ENCODE measurements around the gene GNS. TPM values are rescaled to one million over a fixed set of nuclear protein-coding genes. Genes with fewer than 3 reads are reported as not detected.

Gene GNS
- polyA plus RNA-seq, 2 of the 4 experiments (the other 2 are of a cell fraction), result 54.3 to 109 TPM

GRCh38 chr12:64678835-64679234 lies 80.4 kb downstream of the GNS start:
- ChIA-PET POLR2A (interaction anchor here (1.4 to 2.1 kb wide), 2 partner anchors 8 to 69 kb away, joined by 4 to 6 read pairs; no protein-coding TSS in a partner anchor), CTCF (interaction anchor here (0.8 to 11.7 kb wide), 4 partner anchors 14 to 130 kb away, joined by 3 to 112 read pairs (median 34); partner anchors contain the start of gene RASSF3)
- H3K27ac ChIP-seq, result peak overlapping the region; percentile 86 to 92
- no peaks in the 10 kb centered on the region for H3K9me3 ChIP-seq
- WGBS (ENCODE audit: missing lambda C conversion rate), result 73% methylated on average over 5 of the region's 5 CpGs
- DNase-seq (ENCODE audit: low read depth in 1 of 2, low spot score in 1 of 2) (no peak), FAIRE-seq (no peak), ATAC-seq (no peak)
- H3K4me1 ChIP-seq, result peaks cover 95% of the 10 kb centered on the region
- TF ChIP-seq KDM1A (IDR thresholded peaks at IDR 0.05; ENCODE audit: low read depth) (0 out of 2 replicates have a peak, but pooled peaks have one; percentile 16), FOXS1 (CRISPR knock-in tag; IDR thresholded peaks at IDR 0.05) (no peak), ZFP36 (IDR thresholded peaks at IDR 0.05; ENCODE audit: borderline replicate concordance, partially characterized antibody) (peak; percentile 34)
- H3K4me2 ChIP-seq, result peak overlapping the region; percentile 94
- H3K4me3 ChIP-seq, result no peak overlapping the region

DNA sequence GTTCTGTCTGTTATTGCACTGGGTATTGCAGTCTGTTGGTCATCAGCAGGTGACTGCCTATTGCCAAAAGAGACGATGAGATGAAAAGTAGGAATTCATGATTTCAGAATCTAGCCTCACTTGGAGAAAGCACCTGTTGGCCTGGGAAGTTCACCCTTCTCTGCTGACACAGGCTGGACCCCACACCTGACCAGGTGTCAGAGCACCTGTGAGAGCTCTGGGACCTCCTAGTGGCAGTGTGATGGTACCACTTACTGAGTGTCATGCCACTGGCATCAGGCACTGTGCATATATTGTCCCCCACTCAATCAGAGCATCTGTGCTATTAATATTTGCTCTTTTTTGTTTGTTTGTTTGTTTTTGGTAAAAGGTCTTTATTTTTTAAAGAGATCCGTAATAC lies 81.0 kb downstream of the GNS start:
- FAIRE-seq (no peak), DNase-seq (ENCODE audit: low read depth in 1 of 2, low spot score in 1 of 2) (no peak), ATAC-seq (no peak)
- peak overlapping the region; percentile 94; the same call in 2 of the 3 replicates for H3K4me2 ChIP-seq
- no peak overlapping the region for H3K4me3 ChIP-seq
- TF ChIP-seq RAD21 (conservative IDR thresholded peaks at IDR 0.05 in 1 of 2, IDR thresholded peaks at IDR 0.05 in 1 of 2) (0 out of 5 replicates have a peak, but pooled peaks of 1 of the 2 experiments have one; percentile 6), ZSCAN20 (CRISPR knock-in tag; IDR thresholded peaks at IDR 0.05) (no peak)
- H3K4me1 ChIP-seq, result peaks cover 96% of the 10 kb centered on the region
- ChIA-PET POLR2A (interaction anchor here (2.1 kb wide), 1 partner anchor 69 kb away, joined by 6 read pairs; no protein-coding TSS in a partner anchor), CTCF (interaction anchor here (0.8 to 11.7 kb wide), 6 partner anchors 12 to 129 kb away, joined by 3 to 112 read pairs (median 17); partner anchors contain the start of gene RASSF3)
- no peaks in the 10 kb centered on the region for H3K9me3 ChIP-seq
- peak overlapping the region; percentile 86 to 92 for H3K27ac ChIP-seq
- 60% methylated on average over 2 of the region's 2 CpGs for WGBS (ENCODE audit: missing lambda C conversion rate)

DNA sequence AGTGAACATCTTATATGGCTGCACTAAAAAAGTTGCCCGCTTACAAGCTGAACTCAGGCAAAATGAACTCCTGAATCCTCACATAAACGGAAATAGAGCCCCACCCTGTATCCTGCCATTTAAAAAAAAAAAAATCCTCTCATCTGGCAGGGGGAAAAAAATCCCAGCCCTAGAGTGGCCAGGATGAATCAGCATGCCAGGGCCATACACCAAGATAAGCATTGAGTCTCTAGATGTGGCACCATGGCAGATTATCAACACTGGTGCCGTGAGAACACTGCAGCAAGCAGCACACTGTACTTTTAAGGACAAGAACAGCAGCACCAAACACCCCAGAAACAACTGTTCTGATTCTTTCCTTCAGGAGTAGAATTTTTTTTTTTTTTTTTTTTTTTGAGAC lies 83.4 kb downstream of the GNS start:
- Histone ChIP-seq H3K9me3 (no peaks in the 10 kb centered on the region), H3K4me2 (peak overlapping the region; percentile 73), H3K4me3 (no peak overlapping the region), H3K4me1 (peaks cover 96% of the 10 kb centered on the region), H3K27ac (peak overlapping the region; percentile 79 to 86)
- ATAC-seq, result peak; percentile 10 to 42; a peak in 3 of 6 replicates
- TF ChIP-seq MYC (IDR thresholded peaks at IDR 0.05; ENCODE audit: borderline replicate concordance, low read length) (0 out of 2 replicates have a peak, but pooled peaks have one; percentile 45), HOXB13 (CRISPR knock-in tag; IDR thresholded peaks at IDR 0.05; ENCODE audit: low read depth) (no peak), MAFK (IDR thresholded peaks at IDR 0.05; ENCODE audit: partially characterized antibody) (peak; percentile 47), SMC3 (IDR thresholded peaks at IDR 0.05) (no peak), FOSL2 (IDR thresholded peaks at IDR 0.05) (no peak), FOSL2 (CRISPR knock-in tag; IDR thresholded peaks at IDR 0.05) (peak; percentile 56), JUN (IDR thresholded peaks at IDR 0.05) (0 out of 5 replicates have a peak, but pooled peaks of 1 of the 2 experiments have one; percentile 40)
- TF ChIP-seq, protein P1, sequence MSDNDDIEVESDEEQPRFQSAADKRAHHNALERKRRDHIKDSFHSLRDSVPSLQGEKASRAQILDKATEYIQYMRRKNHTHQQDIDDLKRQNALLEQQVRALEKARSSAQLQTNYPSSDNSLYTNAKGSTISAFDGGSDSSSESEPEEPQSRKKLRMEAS (IDR thresholded peaks at IDR 0.05), result peak; percentile 53; the same call in 1 of the 2 replicates
- 20% methylated on average over 3 of the region's 3 CpGs for WGBS (ENCODE audit: missing lambda C conversion rate)
- DNase-seq (ENCODE audit: low read depth in 1 of 2, low spot score in 1 of 2), result peak; percentile 35 to 78
- CTCF ChIA-PET, result interaction anchor here (1.2 to 11.7 kb wide), 2 partner anchors 15 to 17 kb away, joined by 3 to 112 read pairs; no protein-coding TSS in a partner anchor
- FAIRE-seq, result no peak
- POLR2A ChIA-PET, result interaction anchor here (0.6 kb wide), 2 partner anchors 50 to 215 kb away, joined by 3 to 4 read pairs; no protein-coding TSS in a partner anchor

DNA sequence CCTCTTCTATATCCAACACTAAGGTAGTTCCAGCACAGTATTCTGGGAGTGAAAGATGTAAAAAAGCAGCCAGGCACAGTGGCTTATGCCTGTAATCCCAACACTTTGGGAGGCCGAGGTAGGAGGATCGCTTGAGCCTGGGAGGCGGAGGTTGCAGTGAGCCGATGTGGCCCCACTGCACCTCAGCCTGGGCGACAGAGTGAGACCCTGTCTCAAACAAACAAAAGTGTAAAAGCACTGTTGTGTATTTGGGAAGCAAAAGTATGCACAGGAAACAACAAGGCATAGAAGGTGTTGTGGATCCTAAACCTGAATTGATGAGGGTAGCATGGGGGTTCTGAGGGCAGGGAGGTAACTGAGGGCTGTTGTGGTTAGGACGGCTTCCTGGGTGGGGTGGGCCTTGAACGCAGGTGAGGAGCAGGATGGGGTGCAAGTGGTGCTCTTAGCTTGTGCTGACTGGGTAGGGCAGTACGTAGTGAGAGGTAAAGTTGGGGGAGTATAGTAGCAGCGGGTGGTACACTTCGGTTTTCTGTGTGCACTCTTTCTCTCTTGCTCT lies 84.8 kb downstream of the GNS start:
- FAIRE-seq, result no peak
- POLR2A ChIA-PET, result no interaction called here
- no peak for ATAC-seq
- CTCF ChIA-PET, result interaction anchor here (2.0 kb wide), 1 partner anchor 67 kb away, joined by 6 read pairs; no protein-coding TSS in a partner anchor
- Histone ChIP-seq H3K4me2 (peak overlapping the region; percentile 73), H3K9me3 (no peaks in the 10 kb centered on the region), H3K4me3 (no peak overlapping the region), H3K27ac (peak overlapping the region; percentile 79 to 86), H3K4me1 (peaks cover 98% of the 10 kb centered on the region)
- no peak for DNase-seq (ENCODE audit: low read depth in 1 of 2, low spot score in 1 of 2)
- TF ChIP-seq SREBF2 (IDR thresholded peaks at IDR 0.05) (no peak), NFE2L2 (conservative IDR thresholded peaks at IDR 0.05; ENCODE audit: low read length) (no peak), ZC3H11A (IDR thresholded peaks at IDR 0.05) (no peak), HOXB5 (CRISPR knock-in tag; IDR thresholded peaks at IDR 0.05) (no peak), ELK1 (IDR thresholded peaks at IDR 0.05; ENCODE audit: low read depth, low read length) (no peak), TP53 (CRISPR knock-in tag; IDR thresholded peaks at IDR 0.05) (no peak), TFCP2L1 (CRISPR knock-in tag; IDR thresholded peaks at IDR 0.05) (no peak), RFX5 (IDR thresholded peaks at IDR 0.05) (no peak)
- WGBS (ENCODE audit: missing lambda C conversion rate), result 94% methylated on average over 10 of the region's 10 CpGs

All from A549 (cell line).